ENCODE measurements around the gene MYD88. TPM values are rescaled to one million over a fixed set of nuclear protein-coding genes. Genes with fewer than 3 reads are reported as not detected.

MYD88 gene
- polyA plus RNA-seq, 1 donor (not counting 4 experiments of a cell fraction or from before 2014, with no cell fraction given): 44.0 TPM

- no peak for FAIRE-seq
- no peak for TF ChIP-seq EZH2 (IDR thresholded peaks at IDR 0.05; ENCODE audit: low read length)
- TF ChIP-seq CTCF (optimal IDR thresholded peaks at IDR 0.05 in 1 of 3, IDR thresholded peaks at IDR 0.05 in 1 of 3, conservative IDR thresholded peaks at IDR 0.05 in 1 of 3; ENCODE audit: extremely low read depth in 1 of 3, insufficient read depth in 2 of 3, low read length in 3 of 3): no peak
- Histone ChIP-seq H3K36me3 (ENCODE audit: control insufficient read depth in 2 of 2, extremely low read depth in 1 of 2, insufficient read depth in 2 of 2, low read length in 2 of 2) (no peaks in the 10 kb centered on the region), H3K9me1 (ENCODE audit: control insufficient read depth, extremely low read depth, insufficient read depth, low read length) (no peaks in the 10 kb centered on the region), H2AFZ (ENCODE audit: control insufficient read depth, low read length) (no peak overlapping the region), H3K9ac (ENCODE audit: control insufficient read depth, extremely low read depth, insufficient read depth, low read length) (no peak overlapping the region), H3K9me3 (ENCODE audit: control insufficient read depth, low read depth, low read length) (no peaks in the 10 kb centered on the region), H3K4me1 (ENCODE audit: control insufficient read depth, extremely low read depth, insufficient read depth, low read length) (no peaks in the 10 kb centered on the region), H3K4me2 (ENCODE audit: control insufficient read depth, extremely low read depth, insufficient read depth, low read depth, low read length) (no peak overlapping the region), H3K27ac (ENCODE audit: control insufficient read depth, insufficient read depth, low read length) (no peak overlapping the region), H3K27me3 (ENCODE audit: control insufficient read depth, extremely low read depth, insufficient read depth, low read length) (peaks cover 22% of the 10 kb centered on the region), H3K79me2 (ENCODE audit: control insufficient read depth, insufficient read depth, low read length) (no peaks in the 10 kb centered on the region), H3K4me3 (ENCODE audit: control insufficient read depth in 2 of 3, extremely low read depth in 1 of 3, insufficient read depth in 2 of 3, low read depth in 1 of 3, low read length in 3 of 3) (no peak overlapping the region), H4K20me1 (ENCODE audit: control insufficient read depth, extremely low read depth, insufficient read depth, low read length) (peaks cover 3% of the 10 kb centered on the region)
- dilution Hi-C loops (cut with MboI; ENCODE audit: extremely low pct_ligation_motif_present, low sequenced_read_pairs): no loop called here
- DNase-seq (ENCODE audit: low read depth, low spot score): no peak
Observed at GRCh38 chr3:38090453-38090852, 48.0 kb upstream of the MYD88 start.

- Histone ChIP-seq H3K9me1 (ENCODE audit: control insufficient read depth, extremely low read depth, insufficient read depth, low read length) (no peaks in the 10 kb centered on the region), H3K27ac (ENCODE audit: control insufficient read depth, insufficient read depth, low read length) (no peak overlapping the region), H3K9ac (ENCODE audit: control insufficient read depth, extremely low read depth, insufficient read depth, low read length) (no peak overlapping the region), H2AFZ (ENCODE audit: control insufficient read depth, low read length) (no peak overlapping the region), H3K4me1 (ENCODE audit: control insufficient read depth, extremely low read depth, insufficient read depth, low read length) (no peaks in the 10 kb centered on the region), H3K79me2 (ENCODE audit: control insufficient read depth, insufficient read depth, low read length) (no peaks in the 10 kb centered on the region), H3K27me3 (ENCODE audit: control insufficient read depth, extremely low read depth, insufficient read depth, low read length) (peaks cover 28% of the 10 kb centered on the region), H3K4me3 (ENCODE audit: control insufficient read depth in 2 of 3, extremely low read depth in 1 of 3, insufficient read depth in 2 of 3, low read depth in 1 of 3, low read length in 3 of 3) (no peak overlapping the region), H3K9me3 (ENCODE audit: control insufficient read depth, low read depth, low read length) (no peaks in the 10 kb centered on the region), H3K4me2 (ENCODE audit: control insufficient read depth, extremely low read depth, insufficient read depth, low read depth, low read length) (no peak overlapping the region), H4K20me1 (ENCODE audit: control insufficient read depth, extremely low read depth, insufficient read depth, low read length) (peaks cover 3% of the 10 kb centered on the region), H3K36me3 (ENCODE audit: control insufficient read depth in 2 of 2, extremely low read depth in 1 of 2, insufficient read depth in 2 of 2, low read length in 2 of 2) (no peaks in the 10 kb centered on the region)
- dilution Hi-C loops (cut with MboI; ENCODE audit: extremely low pct_ligation_motif_present, low sequenced_read_pairs): no loop called here
- no peak for TF ChIP-seq EZH2 (IDR thresholded peaks at IDR 0.05; ENCODE audit: low read length)
- no peak for TF ChIP-seq CTCF (optimal IDR thresholded peaks at IDR 0.05 in 1 of 3, IDR thresholded peaks at IDR 0.05 in 1 of 3, conservative IDR thresholded peaks at IDR 0.05 in 1 of 3; ENCODE audit: extremely low read depth in 1 of 3, insufficient read depth in 2 of 3, low read length in 3 of 3)
- FAIRE-seq: no peak
- DNase-seq (ENCODE audit: low read depth, low spot score): no peak
Observed at GRCh38 chr3:38094999-38095398, 43.5 kb upstream of the MYD88 start.
